Loucy (cell line): ENCODE measurements around the gene NTSR2.

Experiments used
- H2AFZ ChIP-seq: fragments of 200-600 bp; sonication (generic); 2 replicates; pipeline ENCODE4 v1.6.0; 2016; ENCODE audit warnings: antibody characterized with exemption, mild to moderate bottlenecking, low read length, moderate library complexity
- H3F3A ChIP-seq: fragments of 200-600 bp; 2 replicates; pipeline ENCODE4 v1.6.0; 2016; ENCODE audit warnings: antibody characterized with exemption, low read depth, mild to moderate bottlenecking
- H3K27me3 ChIP-seq: fragments of 200-600 bp; sonication (generic); 2 replicates; pipeline ENCODE4 v1.6.1; 2014; ENCODE audit warnings: low read length, mild to moderate bottlenecking; ENCODE audit not compliant: insufficient read depth, poor library complexity, severe bottlenecking
- H3K36me3 ChIP-seq: fragments of 200-600 bp; sonication (generic); 2 replicates; pipeline ENCODE4 v1.6.1; 2016; ENCODE audit warnings: low read length; ENCODE audit not compliant: insufficient read depth
- H3K4me1 ChIP-seq: fragments of 200-600 bp; sonication (generic); 2 replicates; pipeline ENCODE4 v1.5.1; 2014; ENCODE audit warnings: low read length, mild to moderate bottlenecking; ENCODE audit not compliant: insufficient read depth, poor library complexity, severe bottlenecking
- H3K4me2 ChIP-seq: fragments of 200-600 bp; sonication (generic); 2 replicates; pipeline ENCODE4 v1.6.0; 2014; ENCODE audit warnings: antibody characterized with exemption, low read length, low read depth, mild to moderate bottlenecking; ENCODE audit not compliant: poor library complexity, severe bottlenecking
- H3K4me3 ChIP-seq: fragments of 200-600 bp; sonication (generic); 2 replicates; pipeline ENCODE4 v1.5.1; 2014; ENCODE audit warnings: low read length, mild to moderate bottlenecking, mixed read lengths; ENCODE audit not compliant: poor library complexity, severe bottlenecking
- H3K79me2 ChIP-seq: fragments of 200-600 bp; sonication (generic); 2 replicates; pipeline ENCODE4 v1.6.1; 2014; ENCODE audit warnings: low read length; ENCODE audit not compliant: insufficient read depth
- H3K9ac ChIP-seq: fragments of 200-600 bp; sonication (generic); 2 replicates; pipeline ENCODE4 v1.6.0; 2014; ENCODE audit warnings: mild to moderate bottlenecking, low read depth, low read length, moderate library complexity; ENCODE audit not compliant: poor library complexity, severe bottlenecking
- H3K9me2 ChIP-seq: fragments of 200-600 bp; sonication (generic); replicated peaks from 2 replicates; pipeline ENCODE4 v1.6.1; 2016; ENCODE audit warnings: low read depth, low read length, mixed read lengths
- H3K9me3 ChIP-seq: fragments of 200-600 bp; sonication (generic); 2 replicates; pipeline ENCODE4 v1.6.1; 2014; ENCODE audit warnings: mild to moderate bottlenecking, antibody characterized with exemption, low read length, low read depth; ENCODE audit not compliant: insufficient read depth
- H4K20me1 ChIP-seq: fragments of 200-600 bp; sonication (generic); 2 replicates; pipeline ENCODE4 v1.6.0; 2014; ENCODE audit warnings: antibody characterized with exemption, low read length, mild to moderate bottlenecking; ENCODE audit not compliant: insufficient read depth, poor library complexity, severe bottlenecking
- CTCF ChIP-seq: fragments of 200-600 bp; sonication (generic); conservative IDR thresholded peaks from 2 replicates; pipeline ENCODE4 v1.5.1; 2014; ENCODE audit warnings: mild to moderate bottlenecking, antibody characterized with exemption, low read length
- EZH2phosphoT487 ChIP-seq: fragments of 200-600 bp; IDR thresholded peaks from 2 replicates; pipeline ENCODE4 v1.6.1; 2018; ENCODE audit warnings: antibody characterized with exemption, mild to moderate bottlenecking, moderate library complexity, borderline replicate concordance

The NTSR2 gene

GRCh38 chr2:11675423-11676112 is 5.6 kb upstream of the NTSR2 start:
- Histone ChIP-seq H3F3A (no peaks in the 10 kb centered on the region), H4K20me1 (no peaks in the 10 kb centered on the region), H3K4me2 (no peak overlapping the region), H3K9me2 (no peaks in the 10 kb centered on the region), H2AFZ (no peak overlapping the region), H3K4me3 (no peak overlapping the region), H3K9ac (no peak overlapping the region), H3K36me3 (no peaks in the 10 kb centered on the region), H3K9me3 (no peaks in the 10 kb centered on the region), H3K79me2 (no peaks in the 10 kb centered on the region), H3K27me3 (no peaks in the 10 kb centered on the region), H3K4me1 (no peaks in the 10 kb centered on the region)
- TF ChIP-seq CTCF = no peak
- TF ChIP-seq EZH2phosphoT487 = no peak

GRCh38 chr2:11674983-11675382 is 5.0 kb upstream of the NTSR2 start:
- no peaks in the 10 kb centered on the region for H3F3A ChIP-seq
- H3K4me3 ChIP-seq = no peak overlapping the region
- H3K9ac ChIP-seq = no peak overlapping the region
- no peaks in the 10 kb centered on the region for H3K9me2 ChIP-seq
- H3K36me3 ChIP-seq = no peaks in the 10 kb centered on the region
- TF ChIP-seq EZH2phosphoT487 (no peak), CTCF (no peak)
- H3K9me3 ChIP-seq = no peaks in the 10 kb centered on the region
- H4K20me1 ChIP-seq = no peaks in the 10 kb centered on the region
- H3K4me2 ChIP-seq = no peak overlapping the region
- no peaks in the 10 kb centered on the region for H3K4me1 ChIP-seq
- H3K27me3 ChIP-seq = no peaks in the 10 kb centered on the region
- no peak overlapping the region for H2AFZ ChIP-seq
- H3K79me2 ChIP-seq = no peaks in the 10 kb centered on the region

GRCh38 chr2:11672407-11672806 is 2.4 kb upstream of the NTSR2 start:
- H2AFZ ChIP-seq = no peak overlapping the region
- no peaks in the 10 kb centered on the region for H3K9me2 ChIP-seq
- TF ChIP-seq CTCF (no peak), EZH2phosphoT487 (no peak)
- no peaks in the 10 kb centered on the region for H4K20me1 ChIP-seq
- H3K27me3 ChIP-seq = no peaks in the 10 kb centered on the region
- no peaks in the 10 kb centered on the region for H3K79me2 ChIP-seq
- H3K9me3 ChIP-seq = no peaks in the 10 kb centered on the region
- H3K9ac ChIP-seq = no peak overlapping the region
- H3K4me2 ChIP-seq = no peak overlapping the region
- no peaks in the 10 kb centered on the region for H3F3A ChIP-seq
- no peaks in the 10 kb centered on the region for H3K4me1 ChIP-seq
- no peak overlapping the region for H3K4me3 ChIP-seq
- no peaks in the 10 kb centered on the region for H3K36me3 ChIP-seq
